Measurements from ENCODE around the gene ZDHHC8.

The ZDHHC8 gene

GRCh38 chr22:20160041-20160440 is 28.4 kb downstream of the ZDHHC8 start:
- no peak for DNase-seq (ENCODE audit: low spot score)

- no peak for DNase-seq (ENCODE audit: low spot score)
Measured at GRCh38 chr22:20164863-20165262, 33.3 kb downstream of the ZDHHC8 start.

- no peak for DNase-seq (ENCODE audit: low spot score)
Measured at GRCh38 chr22:20165421-20165820, 33.8 kb downstream of the ZDHHC8 start.

GRCh38 chr22:20165913-20166312 is 34.3 kb downstream of the ZDHHC8 start:
- no peak for DNase-seq (ENCODE audit: low spot score)

GRCh38 chr22:20166703-20167102 is 35.1 kb downstream of the ZDHHC8 start:
- DNase-seq (ENCODE audit: low spot score): no peak

- DNase-seq (ENCODE audit: low spot score): no peak
Measured at GRCh38 chr22:20167643-20168322, 36.2 kb downstream of the ZDHHC8 start.

GRCh38 chr22:20169253-20169822 is 37.7 kb downstream of the ZDHHC8 start:
- DNase-seq (ENCODE audit: low spot score): no peak

- DNase-seq (ENCODE audit: low spot score): no peak
Measured at GRCh38 chr22:20170170-20170569, 38.6 kb downstream of the ZDHHC8 start.

- no peak for DNase-seq (ENCODE audit: low spot score)
Measured at GRCh38 chr22:20171288-20172140, 39.9 kb downstream of the ZDHHC8 start.

- no peak for DNase-seq (ENCODE audit: low spot score)
Measured at GRCh38 chr22:20172141-20172613, 40.6 kb downstream of the ZDHHC8 start.

DNA sequence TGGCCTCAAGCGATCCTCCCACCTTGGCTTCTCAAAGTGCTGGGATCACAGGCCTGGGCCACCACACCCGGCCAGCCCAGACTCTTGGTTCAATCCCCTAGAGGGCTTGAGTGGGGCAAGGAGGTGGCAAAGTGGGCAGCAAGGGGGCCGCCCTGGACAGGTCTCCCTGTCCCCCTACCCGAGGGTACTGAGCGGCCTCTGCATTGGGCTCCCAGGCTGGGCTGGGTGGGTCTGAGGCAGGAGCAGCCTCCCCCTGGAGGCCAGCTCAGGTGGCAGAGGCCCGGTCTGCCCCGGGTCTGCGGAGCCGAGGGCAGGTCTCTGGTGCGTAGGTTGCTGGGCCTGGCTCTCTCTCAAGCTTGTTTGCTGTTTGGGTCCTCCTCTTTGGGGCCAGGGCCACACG is 41.6 kb downstream of the ZDHHC8 start:
- DNase-seq (ENCODE audit: low spot score): no peak

GRCh38 chr22:20173772-20174171 is 42.2 kb downstream of the ZDHHC8 start:
- no peak for DNase-seq (ENCODE audit: low spot score)

GRCh38 chr22:20174785-20175596 is 43.4 kb downstream of the ZDHHC8 start:
- DNase-seq (ENCODE audit: low spot score): no peak

DNA sequence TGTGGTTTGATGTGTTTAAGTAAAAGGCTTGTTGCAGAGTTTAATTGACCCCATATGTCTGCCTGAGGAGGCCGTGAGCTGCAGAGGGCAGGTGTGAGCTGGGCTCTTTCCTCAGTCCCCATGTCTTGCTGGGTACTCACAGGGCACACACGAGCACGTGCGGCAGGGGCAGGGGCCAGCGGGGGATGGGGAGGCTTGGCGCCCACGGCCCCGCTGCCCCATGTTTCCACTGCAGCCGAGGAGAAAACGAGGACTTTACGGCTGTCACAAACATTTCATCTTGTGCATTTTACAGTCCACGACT is 43.9 kb downstream of the ZDHHC8 start:
- no peak for DNase-seq (ENCODE audit: low spot score)

- peak; percentile 23 for DNase-seq (ENCODE audit: low spot score)
Measured at GRCh38 chr22:20176421-20177085, 44.9 kb downstream of the ZDHHC8 start.

DNA sequence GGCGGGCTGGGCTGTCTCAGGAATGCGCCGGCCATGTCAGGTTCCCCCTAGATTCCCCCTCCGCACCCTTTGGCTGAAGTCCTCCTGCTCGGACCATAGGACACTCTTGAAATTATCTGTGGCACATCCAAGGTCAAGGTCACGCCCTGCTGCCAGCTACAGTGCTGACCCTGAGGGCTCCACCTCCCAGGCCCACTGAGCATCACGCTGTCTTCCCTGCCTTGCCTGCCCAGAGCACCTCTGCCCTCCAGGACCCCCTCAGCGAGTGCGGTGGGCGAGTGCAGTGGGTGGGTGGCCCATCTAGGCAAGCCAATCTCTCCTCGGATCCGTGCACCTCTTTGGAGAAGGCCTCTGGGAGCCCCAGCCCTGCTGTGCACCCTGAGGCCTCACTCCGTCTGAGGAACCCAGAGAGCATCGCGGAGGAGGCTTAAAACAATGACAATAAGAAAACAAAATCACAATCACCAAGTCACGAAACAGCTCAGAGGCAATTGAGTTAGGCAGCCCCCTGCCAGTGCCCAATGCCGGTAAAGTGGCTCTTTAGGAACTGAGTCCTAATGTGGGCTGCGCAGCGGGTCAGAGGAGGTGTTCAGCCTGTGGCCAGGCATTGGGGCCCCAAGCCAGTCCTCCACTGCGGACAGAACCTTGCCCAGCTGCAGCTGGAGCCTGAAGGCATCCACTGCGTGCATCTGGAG is 45.8 kb downstream of the ZDHHC8 start:
- no peak for DNase-seq (ENCODE audit: low spot score)

GRCh38 chr22:20178075-20178914 is 46.7 kb downstream of the ZDHHC8 start:
- DNase-seq (ENCODE audit: low spot score): no peak

GRCh38 chr22:20178915-20179227 is 47.3 kb downstream of the ZDHHC8 start:
- DNase-seq (ENCODE audit: low spot score): no peak

GRCh38 chr22:20179455-20180244 is 48.0 kb downstream of the ZDHHC8 start:
- no peak for DNase-seq (ENCODE audit: low spot score)

DNA sequence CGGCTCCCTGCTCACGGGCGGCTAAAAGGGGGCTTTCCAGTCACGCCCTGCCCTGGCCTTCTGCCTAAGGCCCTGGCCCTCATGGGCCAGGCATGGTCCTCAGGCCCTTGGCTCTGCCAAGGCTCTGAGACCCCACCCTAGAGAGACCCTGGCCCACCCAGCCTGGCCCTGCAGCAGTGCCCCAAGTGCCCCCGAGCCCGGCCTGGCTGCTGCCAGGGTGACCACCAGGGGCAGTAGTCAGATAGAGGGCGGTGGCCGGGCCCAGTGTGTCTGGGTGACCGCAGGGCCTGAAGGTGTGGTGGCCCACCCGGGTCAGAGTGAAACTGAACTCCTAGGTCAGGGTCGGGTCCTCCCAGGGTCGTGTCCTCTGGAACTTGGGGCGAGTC is 48.6 kb downstream of the ZDHHC8 start:
- no peak for DNase-seq (ENCODE audit: low spot score)
